HG03354 (cell line): ENCODE measurements around the gene TFF3.

Experiments
- ATAC-seq: cut with Tn5 transposase; IDR thresholded peaks from one replicate; pipeline ENCODE4 v1.9.1; 2021; ENCODE audit warnings: mild to moderate bottlenecking; ENCODE audit not compliant: unreplicated experiment, poor library complexity, severe bottlenecking

The TFF3 gene

DNA sequence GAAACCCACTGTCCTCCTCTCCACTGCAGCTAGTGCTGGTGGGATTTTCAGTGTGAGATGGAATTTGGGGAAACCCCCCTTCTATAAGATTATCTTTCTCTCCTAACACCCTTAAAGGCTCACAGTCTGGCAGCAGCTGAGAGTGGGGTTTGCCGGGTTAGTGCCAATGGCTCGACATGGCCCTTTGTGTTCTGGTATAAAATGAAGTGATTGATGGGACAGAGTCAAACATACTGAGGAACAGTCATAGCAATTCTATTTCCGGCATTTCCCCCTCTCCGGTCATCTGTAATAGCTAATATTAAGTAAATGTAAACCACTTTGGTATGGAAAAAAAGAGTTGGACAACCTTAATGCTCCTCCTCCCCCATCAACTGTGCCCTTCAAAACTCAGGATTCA is 37.6 kb downstream of the TFF3 start:
- no peak for ATAC-seq

DNA sequence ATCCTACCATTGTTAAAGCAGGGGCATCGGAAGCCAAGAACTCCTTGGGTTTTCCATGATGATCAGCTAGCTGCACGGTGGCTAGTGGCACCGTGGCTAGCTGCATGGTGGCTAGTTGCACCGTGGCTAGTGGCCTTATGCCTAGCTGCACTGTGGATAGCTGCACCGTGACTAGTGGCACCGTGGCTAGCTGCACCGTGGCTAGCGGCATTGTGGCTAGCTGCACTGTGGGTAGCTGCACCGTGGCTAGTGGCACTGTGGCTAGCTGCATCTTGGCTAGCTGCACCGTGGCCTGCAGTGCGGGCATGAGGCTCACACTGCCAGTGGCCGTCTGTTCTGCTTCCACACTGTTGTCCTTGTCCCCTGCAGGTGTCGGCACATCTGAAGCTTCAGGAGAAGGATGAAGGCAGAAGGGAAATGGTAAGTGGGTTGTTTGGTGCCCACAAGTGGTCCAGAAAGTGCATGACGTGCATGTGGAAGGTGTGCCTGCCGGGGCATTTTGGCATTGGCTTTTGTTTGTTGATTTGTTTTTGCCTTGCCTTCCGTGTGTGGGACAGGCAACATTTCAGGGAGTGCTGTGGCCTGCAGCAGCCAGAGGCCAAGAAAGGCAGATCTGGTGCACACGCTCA is 38.6 kb downstream of the TFF3 start:
- no peak for ATAC-seq

DNA sequence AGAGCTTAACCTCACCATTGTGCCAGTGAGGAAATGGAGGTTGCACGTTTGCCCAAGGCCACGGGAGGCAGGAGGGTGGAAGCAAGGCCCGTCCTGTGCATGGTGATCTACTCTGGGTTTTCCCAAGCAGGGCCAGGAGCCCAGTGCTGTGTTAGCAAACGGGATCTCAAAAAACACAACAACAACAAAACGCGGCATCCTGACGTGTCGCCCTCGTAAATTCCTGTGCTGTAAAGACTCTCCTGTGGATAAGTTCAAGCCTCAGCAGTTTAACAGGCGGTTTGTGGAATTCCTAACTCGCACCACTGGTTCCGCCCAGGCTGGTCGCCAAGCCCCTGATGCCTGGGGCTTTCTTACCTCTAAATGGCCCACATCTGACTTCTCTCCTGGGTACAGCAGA is 39.1 kb downstream of the TFF3 start:
- ATAC-seq = no peak

DNA sequence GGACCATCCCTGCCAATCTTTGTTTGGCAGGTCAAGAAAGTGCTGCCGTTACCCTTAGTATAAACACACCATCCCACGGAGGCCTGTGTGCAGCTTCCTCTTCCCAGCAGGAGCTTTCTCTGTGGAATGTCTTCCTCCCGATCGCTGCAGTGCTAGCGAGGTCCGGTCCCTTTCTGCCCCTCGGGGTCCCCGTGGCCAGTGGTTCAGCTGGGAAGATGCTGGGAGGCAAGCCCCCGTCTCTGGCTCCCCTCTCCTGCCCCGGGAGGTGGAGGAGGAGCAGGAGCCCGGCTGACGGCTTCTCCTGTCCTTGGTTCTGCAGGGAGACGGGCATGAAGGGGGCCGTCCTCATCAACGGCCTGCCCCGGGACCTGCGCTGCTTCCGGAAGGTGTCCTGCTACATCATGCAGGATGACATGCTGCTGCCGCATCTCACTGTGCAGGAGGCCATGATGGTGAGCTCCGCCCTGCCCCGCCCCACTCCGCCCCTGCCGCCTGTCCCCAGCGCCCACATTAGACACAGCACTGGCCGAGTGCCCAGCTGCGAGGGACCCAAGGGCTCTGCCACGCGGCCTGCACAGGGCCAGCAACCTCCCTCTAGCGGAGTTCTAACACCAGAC is 42.1 kb downstream of the TFF3 start:
- ATAC-seq = no peak

DNA sequence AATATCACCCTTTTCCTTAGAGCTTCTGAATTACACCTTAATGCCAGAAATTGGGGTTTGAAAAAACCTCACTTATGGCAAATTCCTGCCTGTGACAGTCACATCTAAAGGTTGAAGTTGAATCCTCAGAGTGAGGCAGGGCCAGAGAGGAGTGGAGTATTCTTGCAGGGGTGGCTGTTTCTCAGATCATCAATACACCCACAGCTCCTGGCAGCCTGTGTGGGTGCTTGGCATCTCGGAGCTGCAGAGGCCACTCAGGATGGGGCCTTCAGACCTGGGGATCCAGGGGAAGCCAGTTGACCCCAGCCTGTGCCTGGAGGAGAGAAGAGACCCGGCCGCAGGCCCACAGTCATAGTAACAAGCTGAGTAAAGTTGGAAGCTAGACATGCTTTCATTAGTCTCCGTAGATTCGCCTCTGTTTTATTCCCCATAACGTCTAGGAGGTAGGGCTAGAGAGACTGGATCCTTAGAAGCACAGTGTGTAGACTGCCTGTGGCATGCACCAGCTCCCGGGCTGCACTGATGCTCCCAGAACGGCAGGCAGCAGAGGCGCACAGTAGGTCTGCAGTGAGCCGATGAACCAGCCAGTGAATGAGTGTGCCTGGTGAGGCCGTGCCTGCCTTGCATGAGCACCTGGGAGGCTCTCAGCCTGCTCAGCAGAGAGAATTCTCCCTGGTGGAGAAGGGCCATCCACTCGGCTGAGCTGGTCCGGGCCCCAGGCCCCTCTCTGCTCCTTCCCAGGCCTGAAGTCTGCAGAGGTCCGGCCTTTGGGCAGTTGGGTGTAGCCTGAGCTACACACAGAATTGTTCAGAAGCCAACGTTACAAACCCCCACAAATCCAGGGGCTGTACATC is 42.9 kb downstream of the TFF3 start:
- no peak for ATAC-seq

DNA sequence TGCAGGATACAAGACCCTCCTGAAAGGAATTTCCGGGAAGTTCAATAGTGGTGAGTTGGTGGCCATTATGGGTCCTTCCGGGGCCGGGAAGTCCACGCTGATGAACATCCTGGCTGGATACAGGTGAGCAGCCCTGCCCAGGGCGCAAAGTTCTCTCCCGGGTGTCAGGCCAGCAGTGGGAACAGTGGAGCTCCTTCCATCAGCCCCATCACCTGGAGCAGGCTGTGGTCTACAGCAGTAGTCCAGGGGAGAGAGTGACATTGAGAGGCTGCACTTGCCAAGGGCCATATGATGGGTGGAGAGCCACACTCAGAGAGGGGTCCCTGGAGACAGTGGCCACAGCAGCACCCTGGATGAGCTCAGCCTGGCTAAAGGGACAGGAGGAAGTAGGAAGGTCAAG is 44.1 kb downstream of the TFF3 start:
- ATAC-seq = no peak

DNA sequence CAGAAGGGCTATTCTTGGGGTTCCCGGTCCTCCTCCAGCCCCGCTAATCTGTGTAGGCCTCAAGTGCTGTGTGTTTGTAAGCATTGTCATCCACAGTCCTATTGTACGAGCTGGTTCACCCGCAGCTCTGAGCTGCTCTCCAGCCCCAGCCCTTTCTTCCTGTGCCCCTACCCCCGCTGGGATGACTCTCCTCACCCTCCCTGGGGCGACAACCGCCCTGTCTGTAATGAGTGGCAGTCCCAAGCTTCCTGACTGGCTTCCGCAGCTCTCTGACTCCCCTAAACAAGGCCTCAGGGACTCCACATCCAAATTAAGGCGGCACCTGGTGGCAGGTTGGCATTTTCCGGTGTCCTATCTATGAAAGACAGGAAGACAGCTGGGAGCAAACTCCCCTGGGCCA is 45.8 kb downstream of the TFF3 start:
- ATAC-seq = no peak

DNA sequence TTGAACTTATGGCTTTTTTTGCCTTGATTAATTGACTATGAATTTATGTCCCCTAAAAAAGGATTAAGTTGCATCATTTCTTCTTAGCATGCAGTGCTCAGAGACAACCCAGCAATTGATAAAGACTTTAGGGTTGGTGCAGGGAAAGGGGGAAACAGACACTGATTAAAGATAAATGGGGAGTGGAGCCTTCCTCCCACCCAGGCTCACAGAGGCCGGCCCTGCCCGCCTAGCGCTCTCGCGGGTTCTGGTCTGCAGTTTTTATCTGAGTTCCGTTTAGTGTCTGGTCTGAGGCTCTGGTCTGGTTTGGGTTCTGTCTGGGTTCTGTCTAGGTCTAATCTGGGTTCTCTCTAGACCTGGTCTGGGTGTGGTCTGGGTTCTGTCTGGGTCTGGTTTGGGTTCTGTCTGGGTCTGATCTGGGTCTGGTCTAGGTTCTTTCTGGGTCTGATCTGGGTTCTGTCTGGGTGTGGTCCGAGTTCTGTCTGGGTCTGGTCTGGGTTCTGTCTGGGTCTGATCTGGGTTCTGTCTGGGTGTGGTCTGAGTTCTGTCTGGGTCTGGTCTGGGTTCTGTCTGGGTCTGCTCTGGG is 48.1 kb downstream of the TFF3 start:
- no peak for ATAC-seq

DNA sequence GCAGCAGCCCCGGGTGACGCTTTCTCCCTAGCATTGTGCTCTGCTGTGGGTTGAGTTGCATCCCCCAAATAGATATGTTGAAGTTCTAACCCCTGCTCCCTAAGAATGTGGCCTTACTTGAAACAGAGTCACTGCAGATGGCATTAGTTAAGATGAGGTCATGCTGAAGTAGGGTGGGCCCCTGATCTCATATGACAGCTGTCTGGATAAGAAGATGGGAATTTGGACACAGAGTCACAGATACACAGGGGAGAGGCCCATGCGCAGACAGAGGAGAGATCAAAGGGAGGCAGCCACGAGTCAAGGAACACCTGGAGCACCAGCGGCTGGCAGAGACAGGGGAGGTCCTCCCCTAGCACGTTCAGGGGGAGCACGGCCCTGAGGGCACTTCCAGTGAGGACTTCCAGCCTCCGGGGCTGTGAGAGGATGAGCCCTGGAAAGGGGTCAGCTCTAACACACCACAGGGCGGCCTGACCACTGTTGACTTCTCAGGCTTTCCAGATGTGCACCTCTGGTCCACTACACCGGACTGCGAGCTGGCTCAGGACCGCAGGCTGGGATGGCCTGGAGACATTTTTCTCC is 49.9 kb downstream of the TFF3 start:
- no peak for ATAC-seq

DNA sequence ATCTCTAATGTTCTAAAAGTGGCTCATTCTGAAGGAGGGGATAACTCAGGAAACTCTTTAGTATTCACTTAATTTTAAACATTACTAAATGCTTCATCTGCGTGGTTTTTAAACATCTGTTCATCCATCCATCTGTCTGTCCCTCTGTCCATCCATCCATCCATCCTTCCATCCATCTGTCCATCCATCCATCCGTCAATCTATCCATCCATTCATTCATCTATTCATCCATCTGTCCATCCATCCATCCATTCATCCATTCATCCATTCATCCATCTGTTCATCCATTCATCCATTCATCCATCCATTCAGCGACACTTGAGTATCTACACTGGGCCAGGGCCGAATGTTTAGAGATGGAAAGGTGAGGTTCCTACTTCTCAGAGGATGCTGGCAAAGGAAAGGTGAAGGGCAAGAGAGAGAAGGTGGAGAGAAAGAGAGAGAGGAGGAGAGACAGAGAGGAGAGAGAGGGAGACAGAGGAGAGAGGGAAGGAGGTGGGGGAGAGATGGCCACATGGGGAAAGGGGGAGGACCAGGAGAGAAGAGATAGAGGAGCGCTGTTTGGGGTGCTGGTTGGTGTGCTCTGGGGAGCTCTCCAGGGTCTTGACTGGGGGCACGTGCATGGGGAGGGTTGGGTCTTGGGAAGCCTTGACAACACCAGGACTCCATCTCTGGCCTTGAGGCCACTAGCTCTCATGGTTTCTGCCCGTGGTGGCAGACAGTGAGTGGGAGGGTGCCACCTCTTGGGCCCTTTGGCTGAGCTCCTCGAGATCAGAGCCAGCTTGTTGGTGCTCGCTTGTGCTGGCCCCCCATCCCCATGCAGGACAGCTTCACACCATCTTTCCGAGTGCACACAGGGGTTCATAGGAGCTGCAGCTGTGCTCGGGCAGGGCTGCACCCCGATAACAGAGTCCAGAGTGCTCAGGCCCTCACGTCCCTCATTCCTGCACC is 50.7 kb downstream of the TFF3 start:
- ATAC-seq = no peak

DNA sequence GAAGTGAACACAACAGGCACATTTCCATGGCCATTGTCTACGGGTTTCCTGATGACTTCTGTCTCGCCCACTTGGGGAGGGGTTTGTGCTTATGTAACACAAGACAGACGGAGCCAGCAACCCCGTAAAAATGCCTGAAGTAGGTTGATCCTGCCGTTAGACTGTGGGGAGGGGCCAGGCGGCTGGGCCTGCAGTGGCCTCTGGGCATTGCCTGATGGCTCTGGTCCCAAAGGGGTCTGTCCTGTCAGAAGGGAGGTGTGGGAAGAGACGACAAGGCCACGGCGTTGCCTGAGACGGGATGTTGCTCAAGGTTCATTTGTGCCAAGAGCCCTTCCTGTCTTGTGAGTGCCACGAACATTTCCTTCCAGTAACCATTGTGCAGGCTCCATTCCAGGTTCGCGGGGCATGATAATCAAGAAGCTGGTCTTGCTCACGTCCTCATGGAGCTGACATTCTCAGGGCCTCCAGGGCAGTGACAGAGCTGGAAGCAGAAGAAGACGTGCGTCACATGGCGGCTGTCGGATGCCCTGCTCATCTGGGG is 51.5 kb downstream of the TFF3 start:
- no peak for ATAC-seq

DNA sequence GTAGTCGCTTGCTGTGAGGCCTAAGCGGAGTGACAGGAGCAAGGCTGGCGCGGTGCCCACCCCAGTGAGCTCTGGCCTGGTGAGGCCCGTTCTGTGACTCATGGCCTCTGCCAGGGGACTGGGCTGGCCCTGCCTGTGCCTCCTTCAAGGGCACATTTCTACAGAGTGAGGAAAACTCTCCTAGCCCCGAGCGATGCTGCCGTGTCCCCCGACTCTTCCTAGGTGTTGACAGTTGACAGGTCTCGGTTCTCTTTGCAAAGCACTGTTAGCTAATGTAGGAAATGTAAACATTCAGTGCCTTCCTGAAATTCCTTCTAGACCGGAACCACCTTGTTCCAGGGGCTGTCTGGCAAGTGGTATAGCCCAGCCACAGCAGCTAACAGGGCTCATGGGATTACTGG is 52.4 kb downstream of the TFF3 start:
- ATAC-seq = no peak

DNA sequence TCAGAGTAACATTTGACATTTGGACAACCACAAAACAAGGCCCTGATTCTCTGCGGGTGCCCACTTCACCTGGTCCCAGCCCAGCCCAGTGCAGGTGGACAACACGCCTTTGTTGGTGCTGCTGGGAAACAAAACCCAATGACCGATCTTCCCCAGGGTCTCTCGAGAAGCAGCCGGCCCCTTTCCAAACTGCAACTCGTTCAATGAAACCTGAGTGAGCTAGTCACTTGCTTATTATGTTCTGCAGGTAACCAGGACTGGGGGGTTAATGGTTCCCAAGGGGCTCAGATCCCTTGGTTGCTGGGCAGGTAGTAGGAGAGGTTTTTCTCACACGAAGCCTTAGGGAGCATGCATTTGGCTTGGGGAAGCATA is 53.4 kb downstream of the TFF3 start:
- no peak for ATAC-seq
